COLO668 (cell line): ENCODE data around the gene BAD.
"Not testable (repeated sequence)": the region's sequence is repeated elsewhere in the genome, so short reads cannot be mapped to it uniquely, and the experiment has no call there.

ENCODE experiments used
- DNase-seq: peaks from one replicate; lab custom pipeline; 2025; ENCODE audit not compliant: unreplicated experiment; lab: John Stamatoyannopoulos, UW

The BAD gene

DNA sequence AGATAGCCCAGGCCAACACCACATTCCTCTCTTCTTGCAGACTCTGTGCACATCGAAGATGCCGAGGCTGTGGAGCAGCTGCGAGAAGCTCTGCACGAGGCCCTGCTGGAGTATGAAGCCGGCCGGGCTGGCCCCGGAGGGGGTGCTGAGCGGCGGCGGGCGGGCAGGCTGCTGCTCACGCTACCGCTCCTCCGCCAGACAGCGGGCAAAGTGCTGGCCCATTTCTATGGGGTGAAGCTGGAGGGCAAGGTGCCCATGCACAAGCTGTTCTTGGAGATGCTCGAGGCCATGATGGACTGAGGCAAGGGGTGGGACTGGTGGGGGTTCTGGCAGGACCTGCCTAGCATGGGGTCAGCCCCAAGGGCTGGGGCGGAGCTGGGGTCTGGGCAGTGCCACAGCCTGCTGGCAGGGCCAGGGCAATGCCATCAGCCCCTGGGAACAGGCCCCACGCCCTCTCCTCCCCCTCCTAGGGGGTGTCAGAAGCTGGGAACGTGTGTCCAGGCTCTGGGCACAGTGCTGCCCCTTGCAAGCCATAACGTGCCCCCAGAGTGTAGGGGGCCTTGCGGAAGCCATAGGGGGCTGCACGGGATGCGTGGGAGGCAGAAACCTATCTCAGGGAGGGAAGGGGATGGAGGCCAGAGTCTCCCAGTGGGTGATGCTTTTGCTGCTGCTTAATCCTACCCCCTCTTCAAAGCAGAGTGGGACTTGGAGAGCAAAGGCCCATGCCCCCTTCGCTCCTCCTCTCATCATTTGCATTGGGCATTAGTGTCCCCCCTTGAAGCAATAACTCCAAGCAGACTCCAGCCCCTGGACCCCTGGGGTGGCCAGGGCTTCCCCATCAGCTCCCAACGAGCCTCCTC is 31.4 kb upstream of the BAD start:
- not testable (repeated sequence) for DNase-seq

DNA sequence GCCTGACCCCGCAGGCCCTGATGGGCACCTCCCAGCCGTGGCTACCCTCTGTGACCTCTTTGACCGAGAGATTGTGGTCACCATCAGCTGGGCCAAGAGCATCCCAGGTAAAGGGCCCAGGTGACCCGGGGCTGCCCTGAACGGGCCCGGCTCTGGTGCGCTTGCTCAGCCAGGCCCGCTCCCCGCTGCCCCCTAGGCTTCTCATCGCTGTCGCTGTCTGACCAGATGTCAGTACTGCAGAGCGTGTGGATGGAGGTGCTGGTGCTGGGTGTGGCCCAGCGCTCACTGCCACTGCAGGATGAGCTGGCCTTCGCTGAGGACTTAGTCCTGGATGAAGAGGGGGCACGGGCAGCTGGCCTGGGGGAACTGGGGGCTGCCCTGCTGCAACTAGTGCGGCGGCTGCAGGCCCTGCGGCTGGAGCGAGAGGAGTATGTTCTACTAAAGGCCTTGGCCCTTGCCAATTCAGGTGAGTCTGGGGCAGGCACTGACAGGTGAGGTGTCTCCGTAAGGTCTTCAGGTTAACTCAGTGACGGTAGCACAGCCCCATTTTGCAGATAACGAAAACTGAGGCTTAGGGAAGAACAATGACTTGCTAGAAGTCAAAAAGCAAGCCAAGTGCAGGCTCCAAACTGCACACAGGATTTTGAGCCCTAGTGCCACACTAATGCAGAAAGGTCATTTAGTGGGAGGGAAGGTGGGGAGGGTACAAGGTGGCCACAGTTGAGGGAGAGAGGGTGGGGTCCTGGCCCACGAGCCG is 30.5 kb upstream of the BAD start:
- no peak for DNase-seq

- no peak for DNase-seq
Measured at GRCh38 chr11:64314146-64314804, 29.8 kb upstream of the BAD start.

- no peak for DNase-seq
Measured at GRCh38 chr11:64313491-64314145, 29.2 kb upstream of the BAD start.

DNA sequence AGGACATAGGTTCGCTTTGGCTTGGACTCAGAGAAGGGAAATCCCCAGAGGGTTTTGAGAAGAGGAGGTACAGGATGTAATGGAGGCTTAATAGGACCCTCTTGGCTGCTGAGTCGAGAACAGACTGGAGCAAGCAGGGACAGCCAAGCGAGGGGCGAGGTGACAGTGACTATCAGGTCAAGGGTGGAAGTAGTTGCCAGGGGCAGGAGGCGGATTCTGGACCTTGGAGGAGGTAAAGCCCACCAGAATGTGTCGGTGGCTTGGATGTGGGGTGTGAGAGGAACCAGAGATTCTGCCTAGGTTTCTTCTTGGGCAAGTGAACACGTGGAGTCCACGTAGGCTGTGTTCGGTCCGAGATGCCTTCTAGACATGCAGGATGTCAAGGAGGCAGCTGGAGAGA is 28.5 kb upstream of the BAD start:
- DNase-seq, result no peak

DNA sequence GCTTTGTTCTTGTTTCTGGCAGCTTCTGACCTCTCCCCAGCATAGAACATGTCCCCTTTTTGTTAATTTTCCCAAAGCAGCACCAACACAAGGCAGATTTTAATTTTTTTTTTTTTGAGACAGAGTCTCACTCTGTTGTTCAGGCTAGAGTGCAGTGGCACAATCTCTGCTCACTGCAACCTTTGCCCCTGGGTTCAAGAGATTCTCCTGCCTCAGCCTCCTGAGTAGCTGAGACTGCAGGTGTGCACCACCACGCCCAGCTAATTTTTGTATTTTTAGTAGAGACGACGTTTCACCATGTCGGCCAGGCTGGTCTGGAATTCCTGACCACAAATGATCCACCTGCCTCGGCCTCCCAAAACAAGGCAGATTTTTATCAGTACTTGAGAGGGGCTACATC is 23.3 kb upstream of the BAD start:
- DNase-seq, result not testable (repeated sequence)

DNA sequence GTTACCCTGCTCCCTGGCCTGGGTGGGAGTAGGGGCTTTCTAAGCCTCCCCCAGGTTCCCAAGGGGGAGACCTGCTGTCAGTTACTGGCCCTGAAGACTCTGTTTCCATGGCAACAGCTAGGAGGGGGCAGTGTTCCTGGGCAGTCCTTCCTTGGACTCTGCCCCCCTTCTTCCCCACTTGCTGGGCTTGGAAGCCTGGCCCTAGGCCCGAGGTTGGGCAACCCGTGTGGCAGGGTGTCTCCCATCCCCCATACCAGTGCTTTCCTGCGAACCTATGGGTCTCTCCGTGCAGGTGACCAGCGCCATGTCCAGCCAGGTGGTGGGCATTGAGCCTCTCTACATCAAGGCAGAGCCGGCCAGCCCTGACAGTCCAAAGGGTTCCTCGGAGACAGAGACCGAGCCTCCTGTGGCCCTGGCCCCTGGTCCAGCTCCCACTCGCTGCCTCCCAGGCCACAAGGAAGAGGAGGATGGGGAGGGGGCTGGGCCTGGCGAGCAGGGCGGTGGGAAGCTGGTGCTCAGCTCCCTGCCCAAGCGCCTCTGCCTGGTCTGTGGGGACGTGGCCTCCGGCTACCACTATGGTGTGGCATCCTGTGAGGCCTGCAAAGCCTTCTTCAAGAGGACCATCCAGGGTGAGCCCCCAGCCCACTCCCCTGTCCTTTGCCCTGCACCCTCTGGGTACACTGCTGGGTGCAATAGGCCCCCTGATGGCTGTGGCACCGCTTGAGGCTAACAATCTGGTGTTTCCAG is 22.6 kb upstream of the BAD start:
- no peak for DNase-seq

DNA sequence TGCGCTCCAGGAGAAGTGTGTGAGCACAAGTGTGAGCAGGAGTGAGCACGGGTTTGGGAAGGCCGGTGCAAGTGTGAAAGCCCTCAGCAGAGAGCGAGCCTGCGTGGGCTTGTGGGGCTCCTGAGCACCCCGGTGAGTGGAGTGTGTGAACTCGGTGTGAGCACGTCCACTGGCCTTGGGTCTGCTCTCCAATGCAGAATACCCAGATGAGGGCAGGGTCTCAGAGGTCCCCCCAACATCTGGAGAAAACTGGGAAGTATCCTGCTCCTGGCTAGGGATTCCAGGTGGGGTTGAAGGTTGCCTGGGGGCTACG is 22.1 kb upstream of the BAD start:
- no peak for DNase-seq

DNA sequence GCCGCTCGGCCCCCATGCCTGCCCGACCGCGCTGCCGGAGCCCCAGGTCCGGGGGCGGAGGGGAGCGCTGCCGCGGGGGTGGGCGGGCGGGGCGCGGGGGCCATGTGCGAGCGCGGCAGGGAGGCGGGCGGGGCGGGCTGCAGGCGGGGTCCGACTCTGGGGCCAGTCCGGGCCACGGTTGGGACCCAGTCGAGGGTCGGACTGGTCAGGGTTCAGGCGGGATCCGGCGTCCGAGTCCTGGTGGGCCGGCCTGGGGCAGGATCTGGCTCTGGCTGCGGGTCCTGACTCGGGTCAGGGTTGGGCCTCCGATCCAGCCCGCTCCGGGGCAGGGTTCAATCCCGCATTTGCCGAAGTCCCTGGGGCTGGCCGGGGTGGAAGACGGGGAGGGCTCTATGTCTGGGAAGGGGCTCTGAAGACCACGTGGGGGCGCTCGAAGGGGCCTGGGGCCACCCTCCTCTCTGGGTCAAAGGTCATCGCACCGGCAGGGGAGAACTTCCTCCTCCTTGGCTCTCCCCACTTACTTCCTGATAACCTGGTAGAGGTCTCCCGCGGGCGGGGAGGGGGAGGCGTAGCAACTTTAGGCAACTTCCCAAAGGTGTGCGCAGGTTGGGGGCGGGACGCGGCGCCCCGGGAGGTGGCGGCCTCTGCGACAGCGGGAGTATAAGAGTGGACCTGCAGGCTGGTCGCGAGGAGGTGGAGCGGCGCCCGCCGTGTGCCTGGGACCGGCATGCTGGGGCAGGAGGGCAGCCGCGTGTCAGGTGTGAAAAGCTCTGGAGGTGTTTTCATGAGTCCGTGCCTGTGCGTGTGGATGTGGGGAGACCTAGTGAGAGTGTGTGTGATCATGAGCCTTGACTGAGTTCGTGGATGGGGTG is 21.5 kb upstream of the BAD start:
- DNase-seq, result peak; percentile 62

DNA sequence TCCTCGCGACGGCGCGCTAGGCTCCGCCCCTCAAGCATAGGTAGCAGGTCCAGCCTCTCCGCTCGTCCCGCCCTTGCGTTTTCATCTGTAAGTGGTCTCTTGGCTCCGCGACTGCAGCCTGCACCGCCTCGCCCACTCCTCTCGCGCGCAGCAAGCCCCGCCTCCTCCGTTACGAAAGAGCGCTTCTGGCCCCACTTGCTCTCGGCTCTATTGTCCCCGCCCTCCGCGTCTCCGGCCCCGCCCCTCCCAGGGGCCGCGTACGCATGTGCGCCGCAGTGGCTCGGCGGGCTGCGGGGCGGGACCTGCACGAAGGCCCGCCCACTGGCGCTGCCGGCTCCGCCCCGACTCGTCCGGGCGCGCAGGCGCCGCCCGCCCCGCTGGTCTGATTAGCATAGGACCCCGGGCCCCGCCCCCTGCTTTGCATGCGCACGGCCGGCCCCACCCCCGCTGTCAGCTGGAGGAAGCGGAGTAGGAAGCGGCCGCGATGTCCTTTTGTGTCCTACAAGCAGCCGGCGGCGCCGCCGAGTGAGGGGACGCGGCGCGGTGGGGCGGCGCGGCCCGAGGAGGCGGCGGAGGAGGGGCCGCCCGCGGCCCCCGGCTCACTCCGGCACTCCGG is 20.7 kb upstream of the BAD start, which contains the start of gene ESRRA:
ESRRA (plus strand) TSS at position 450 of the 616 bp plus-strand sequence. CDS start 1,656 bp downstream, outside the sequence.
- DNase-seq, result peak; percentile 100

GRCh38 chr11:64304316-64305072 is 20.0 kb upstream of the BAD start:
- peak; percentile 93 for DNase-seq

GRCh38 chr11:64304032-64304315 is 19.5 kb upstream of the BAD start:
- no peak for DNase-seq

- no peak for DNase-seq
Measured at GRCh38 chr11:64303109-64304031, 18.9 kb upstream of the BAD start.

GRCh38 chr11:64299847-64300648 is 15.6 kb upstream of the BAD start, which contains the start of gene CATSPERZ:
Gene CATSPERZ, plus strand, starts transcription at chr11:64300358. Its CDS starts 53 bp downstream, at chr11:64300411.
- no peak for DNase-seq

GRCh38 chr11:64298966-64299846 is 14.7 kb upstream of the BAD start:
- DNase-seq, result peak; percentile 30
